ENCODE measurements around the gene ADIPOR2.

The ADIPOR2 gene, protein sequence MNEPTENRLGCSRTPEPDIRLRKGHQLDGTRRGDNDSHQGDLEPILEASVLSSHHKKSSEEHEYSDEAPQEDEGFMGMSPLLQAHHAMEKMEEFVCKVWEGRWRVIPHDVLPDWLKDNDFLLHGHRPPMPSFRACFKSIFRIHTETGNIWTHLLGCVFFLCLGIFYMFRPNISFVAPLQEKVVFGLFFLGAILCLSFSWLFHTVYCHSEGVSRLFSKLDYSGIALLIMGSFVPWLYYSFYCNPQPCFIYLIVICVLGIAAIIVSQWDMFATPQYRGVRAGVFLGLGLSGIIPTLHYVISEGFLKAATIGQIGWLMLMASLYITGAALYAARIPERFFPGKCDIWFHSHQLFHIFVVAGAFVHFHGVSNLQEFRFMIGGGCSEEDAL

DNA sequence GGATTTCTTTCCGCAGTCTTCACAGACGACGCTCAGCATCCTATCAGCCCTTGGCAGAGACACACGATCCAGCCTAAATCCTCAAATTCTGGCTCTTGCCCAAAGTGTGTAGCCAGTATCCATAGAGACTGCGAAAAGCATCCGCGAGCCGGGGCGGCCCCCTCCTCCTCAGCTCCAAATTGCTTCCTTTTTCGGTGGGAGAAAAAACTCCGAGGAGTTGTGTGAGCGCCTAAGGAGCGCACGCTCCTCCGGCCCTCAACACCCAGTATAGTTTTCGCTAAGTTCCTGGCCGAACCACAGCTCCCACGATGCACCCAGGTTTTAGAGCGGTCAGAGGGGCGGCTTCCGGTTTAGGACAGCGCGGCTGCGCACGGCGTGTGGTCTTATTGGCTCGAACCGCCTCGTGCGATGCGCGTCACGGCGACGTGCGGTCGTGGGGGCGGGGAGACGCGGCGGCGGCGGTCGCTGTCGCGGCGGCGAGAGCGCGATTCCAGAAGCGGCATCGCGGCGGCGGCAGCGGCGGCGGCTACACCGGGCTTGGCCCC is at the start of gene ADIPOR2:
Gene ADIPOR2 (plus strand): TSS at position 493 of the 545 bp plus-strand sequence. CDS start 63,274 bp downstream, outside the sequence.
- peak; percentile 96 for DNase-seq (ENCODE audit: low spot score)
- TF ChIP-seq, protein P1, sequence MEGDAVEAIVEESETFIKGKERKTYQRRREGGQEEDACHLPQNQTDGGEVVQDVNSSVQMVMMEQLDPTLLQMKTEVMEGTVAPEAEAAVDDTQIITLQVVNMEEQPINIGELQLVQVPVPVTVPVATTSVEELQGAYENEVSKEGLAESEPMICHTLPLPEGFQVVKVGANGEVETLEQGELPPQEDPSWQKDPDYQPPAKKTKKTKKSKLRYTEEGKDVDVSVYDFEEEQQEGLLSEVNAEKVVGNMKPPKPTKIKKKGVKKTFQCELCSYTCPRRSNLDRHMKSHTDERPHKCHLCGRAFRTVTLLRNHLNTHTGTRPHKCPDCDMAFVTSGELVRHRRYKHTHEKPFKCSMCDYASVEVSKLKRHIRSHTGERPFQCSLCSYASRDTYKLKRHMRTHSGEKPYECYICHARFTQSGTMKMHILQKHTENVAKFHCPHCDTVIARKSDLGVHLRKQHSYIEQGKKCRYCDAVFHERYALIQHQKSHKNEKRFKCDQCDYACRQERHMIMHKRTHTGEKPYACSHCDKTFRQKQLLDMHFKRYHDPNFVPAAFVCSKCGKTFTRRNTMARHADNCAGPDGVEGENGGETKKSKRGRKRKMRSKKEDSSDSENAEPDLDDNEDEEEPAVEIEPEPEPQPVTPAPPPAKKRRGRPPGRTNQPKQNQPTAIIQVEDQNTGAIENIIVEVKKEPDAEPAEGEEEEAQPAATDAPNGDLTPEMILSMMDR (IDR thresholded peaks at IDR 0.05; ENCODE audit: extremely low read depth, missing control alignments), result no peak

DNA sequence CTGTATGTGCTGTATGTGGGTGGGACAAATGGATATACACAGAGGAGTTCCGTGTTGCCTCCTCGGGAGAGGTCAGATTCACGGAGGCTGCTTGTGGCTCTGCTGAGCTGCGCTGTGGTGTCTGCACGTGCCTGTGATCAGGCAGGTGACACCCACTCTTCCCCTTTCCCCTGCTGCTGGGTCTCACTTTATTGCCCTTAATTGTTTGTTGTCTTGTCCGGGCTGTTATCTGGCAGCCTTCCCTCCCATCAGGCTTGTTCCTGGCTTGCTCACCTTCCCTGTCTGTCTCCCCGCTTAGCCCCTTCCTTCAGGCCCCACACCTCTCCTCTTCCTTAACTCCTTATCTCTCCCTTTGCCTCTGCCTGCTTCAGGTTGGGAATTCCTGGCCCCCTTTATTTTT is 48.4 kb upstream of the ADIPOR2 start:
- no peak for DNase-seq (ENCODE audit: low spot score)
- TF ChIP-seq, protein P1 (IDR thresholded peaks at IDR 0.05; ENCODE audit: extremely low read depth, missing control alignments), result no peak

DNA sequence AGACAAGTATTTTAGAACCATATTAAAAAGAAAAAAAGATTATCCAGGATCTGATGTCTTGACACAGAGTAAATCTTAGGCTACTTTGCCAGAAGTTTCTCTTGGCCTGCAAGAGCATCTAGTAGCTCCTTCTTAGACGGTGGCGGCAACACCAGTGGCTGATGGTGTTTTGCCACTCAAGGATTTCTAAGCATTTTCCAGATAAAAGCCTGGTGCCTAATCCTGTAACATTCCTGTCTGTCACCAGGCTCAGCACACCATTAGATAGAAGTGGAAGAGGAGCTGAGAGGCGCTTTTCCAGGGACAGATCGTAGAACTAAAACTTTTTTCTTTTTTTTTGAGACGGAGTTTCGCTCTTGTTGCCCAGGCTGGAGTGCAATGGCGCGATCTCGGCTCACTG is 47.8 kb upstream of the ADIPOR2 start:
- DNase-seq (ENCODE audit: low spot score), result no peak
- TF ChIP-seq, protein P1 (IDR thresholded peaks at IDR 0.05; ENCODE audit: extremely low read depth, missing control alignments), result no peak

DNA sequence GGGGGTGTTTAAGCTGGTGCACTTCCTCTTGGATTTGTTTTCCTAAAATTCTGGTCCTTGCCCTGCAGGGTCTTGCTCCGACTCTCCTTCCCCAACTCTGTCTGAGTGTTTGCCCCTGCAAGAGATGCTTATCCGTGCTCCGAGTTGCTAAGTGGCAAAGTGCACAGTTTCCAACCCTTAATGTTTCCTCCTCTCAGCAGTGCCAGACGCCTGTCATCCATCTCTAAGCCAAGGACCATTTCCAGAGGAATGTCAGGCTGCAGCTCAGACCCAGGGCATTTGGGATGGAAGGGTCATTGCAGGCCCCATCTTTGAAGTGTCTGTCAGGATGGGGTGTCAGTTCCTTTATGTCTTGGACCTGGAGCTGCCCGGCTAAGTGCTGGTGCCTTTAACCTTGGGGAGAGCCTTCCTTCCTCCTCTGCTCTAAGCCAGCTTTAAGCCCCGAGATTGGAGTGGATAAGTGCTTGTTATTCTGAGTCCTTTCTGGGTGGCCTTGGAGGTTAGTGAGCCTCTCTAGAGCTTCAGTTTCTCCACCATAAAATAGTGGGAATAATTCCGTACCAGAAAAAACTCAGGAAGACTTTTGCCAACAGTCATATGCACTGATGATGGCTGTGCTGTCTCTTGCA is 46.9 kb upstream of the ADIPOR2 start:
- no peak for DNase-seq (ENCODE audit: low spot score)
- TF ChIP-seq, protein P1 (IDR thresholded peaks at IDR 0.05; ENCODE audit: extremely low read depth, missing control alignments), result no peak

DNA sequence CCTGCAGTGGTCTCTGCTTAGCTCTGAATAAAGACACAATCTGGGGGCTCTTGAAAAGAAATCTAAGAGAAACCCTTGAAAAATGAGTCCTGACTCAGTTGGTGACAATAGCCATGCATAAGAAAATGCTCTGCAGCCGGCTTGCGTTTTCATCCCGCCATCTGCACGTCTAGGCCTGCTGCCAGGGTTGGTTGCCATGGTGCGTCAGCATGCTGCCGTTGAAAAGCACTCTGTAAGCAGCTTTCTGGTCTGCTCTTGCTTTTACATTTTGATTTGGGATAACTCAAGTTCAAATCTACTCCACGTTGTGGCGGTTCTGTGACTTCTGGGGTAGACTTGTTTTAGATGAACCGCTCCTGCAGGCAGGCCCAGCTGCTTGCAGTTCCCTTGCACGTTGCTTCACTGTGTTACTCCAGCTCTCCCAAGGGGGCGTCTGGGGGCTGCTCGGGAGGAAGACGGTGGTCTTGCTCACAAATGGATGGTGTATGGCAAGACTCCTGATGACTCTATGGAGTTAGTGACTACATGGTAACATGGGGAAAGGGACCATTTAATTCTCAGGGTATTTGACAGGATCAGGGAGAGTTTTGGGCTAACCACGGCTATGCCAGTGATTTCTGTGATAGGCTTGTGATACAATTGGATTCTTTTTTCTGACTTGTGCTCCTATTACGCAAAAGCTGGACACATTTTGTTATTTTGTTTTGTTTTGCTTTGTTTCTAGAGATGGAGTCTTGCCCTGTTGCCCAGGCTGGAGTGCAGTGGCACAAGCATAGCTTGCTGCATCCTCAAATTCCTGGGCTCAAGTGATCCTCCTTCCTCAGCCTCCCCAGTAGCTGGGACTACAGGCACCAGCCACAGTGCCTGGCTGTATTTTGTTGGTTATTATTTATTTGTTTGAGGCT is 46.1 kb upstream of the ADIPOR2 start:
- TF ChIP-seq, protein P1 (IDR thresholded peaks at IDR 0.05; ENCODE audit: extremely low read depth, missing control alignments), result no peak
- DNase-seq (ENCODE audit: low spot score), result no peak

DNA sequence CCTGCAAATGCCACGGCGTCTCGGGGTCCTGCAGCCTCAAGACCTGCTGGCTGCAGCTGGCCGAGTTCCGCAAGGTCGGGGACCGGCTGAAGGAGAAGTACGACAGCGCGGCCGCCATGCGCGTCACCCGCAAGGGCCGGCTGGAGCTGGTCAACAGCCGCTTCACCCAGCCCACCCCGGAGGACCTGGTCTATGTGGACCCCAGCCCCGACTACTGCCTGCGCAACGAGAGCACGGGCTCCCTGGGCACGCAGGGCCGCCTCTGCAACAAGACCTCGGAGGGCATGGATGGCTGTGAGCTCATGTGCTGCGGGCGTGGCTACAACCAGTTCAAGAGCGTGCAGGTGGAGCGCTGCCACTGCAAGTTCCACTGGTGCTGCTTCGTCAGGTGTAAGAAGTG is 45.1 kb upstream of the ADIPOR2 start:
- no peak for DNase-seq (ENCODE audit: low spot score)
- TF ChIP-seq, protein P1 (IDR thresholded peaks at IDR 0.05; ENCODE audit: extremely low read depth, missing control alignments), result no peak

All from GM20000 (cell line).